A673 (cell line): ENCODE results near the gene RFTN1. TPM values are rescaled to one million over a fixed set of nuclear protein-coding genes. Genes with fewer than 3 reads are reported as not detected.

Experiments
- BruUV-seq: library from RNA; stranded (reverse); fragments of 400-500 nt; replicated peaks from 2 replicates; lab custom pipeline; 2021; lab: Mats Ljungman, UMichigan
- CTCF ChIA-PET: fragments of 300-600 bp; sonication (Branson Sonifier 250); formaldehyde crosslinking; loops from one replicate; lab custom pipeline; 2022; ENCODE audit warnings: antibody characterized with exemption; lab: Charles Lee
- POLR2A ChIA-PET: fragments of 300-600 bp; sonication (Branson Sonifier 250); formaldehyde crosslinking; loops from one replicate; lab custom pipeline; 2022; ENCODE audit warnings: antibody characterized with exemption; ENCODE audit not compliant: low non-redundant PET; lab: Charles Lee
- DNase-seq: peaks from one replicate; pipeline ENCODE4 v3.0.0-alpha.2; 2015; ENCODE audit warnings: low spot score
- H3K27ac ChIP-seq: fragments of 200-600 bp; sonication (generic); 2 replicates; pipeline ENCODE4 v1.5.1; 2016; ENCODE audit warnings: mixed run types, low read depth, mild to moderate bottlenecking, mixed read lengths, antibody characterized with exemption, low read length; ENCODE audit not compliant: poor library complexity, severe bottlenecking
- H3K27me3 ChIP-seq: fragments of 200-600 bp; sonication (generic); replicated peaks from 2 replicates; pipeline ENCODE4 v1.6.1; 2017; ENCODE audit warnings: mixed run types, low read depth, mild to moderate bottlenecking, mixed read lengths, antibody characterized with exemption, low read length; ENCODE audit not compliant: insufficient read depth, poor library complexity
- H3K36me3 ChIP-seq: fragments of 200-600 bp; sonication (generic); 2 replicates; pipeline ENCODE4 v1.6.1; 2016; ENCODE audit warnings: mixed run types, mild to moderate bottlenecking, mixed read lengths, antibody characterized with exemption, low read length; ENCODE audit not compliant: insufficient read depth, poor library complexity, severe bottlenecking
- H3K4me1 ChIP-seq: fragments of 200-600 bp; sonication (generic); 2 replicates; pipeline ENCODE4 v1.6.1; 2017; ENCODE audit warnings: mixed run types, mild to moderate bottlenecking, mixed read lengths, antibody characterized with exemption, low read length; ENCODE audit not compliant: insufficient read depth, poor library complexity, severe bottlenecking
- H3K4me3 ChIP-seq: fragments of 200-600 bp; sonication (generic); 2 replicates; pipeline ENCODE4 v1.5.1; 2016; ENCODE audit warnings: low read depth, mixed run types, mild to moderate bottlenecking, mixed read lengths, low read length; ENCODE audit not compliant: poor library complexity, severe bottlenecking
- H3K9me3 ChIP-seq: fragments of 200-600 bp; sonication (generic); 2 replicates; pipeline ENCODE4 v1.6.1; 2016; ENCODE audit warnings: mixed run types, low read depth, mild to moderate bottlenecking, mixed read lengths, antibody characterized with exemption, low read length; ENCODE audit not compliant: poor library complexity, severe bottlenecking
- CTCF ChIP-seq: fragments of 300-800, 200-600 bp; sonication (generic); conservative IDR thresholded peaks from 2 replicates; pipeline ENCODE4 v1.5.1; 2017; ENCODE audit warnings: low read depth, mild to moderate bottlenecking, antibody characterized with exemption, low read length, moderate library complexity, mixed read lengths
- EZH2 ChIP-seq: fragments of 200-600 bp; sonication (generic); IDR thresholded peaks from 2 replicates; pipeline ENCODE4 v1.6.1; 2017; ENCODE audit warnings: borderline replicate concordance, low read depth, mild to moderate bottlenecking, mixed read lengths, antibody characterized with exemption, low read length; ENCODE audit not compliant: poor library complexity, severe bottlenecking
- intact Hi-C: fragments of 100-400 bp; cut with micrococcal nuclease; formaldehyde crosslinking; loops from one replicate; pipeline ENCODE4 v1.10.0; 2022; ENCODE audit not compliant: unreplicated experiment
- total RNA-seq: library from RNA; stranded (reverse); gene quantifications from 2 replicates; pipeline ENCODE4 v1.2.3, GENCODE V29; 2021

The RFTN1 gene
- total RNA-seq, 1 experiment from 2014 or later, result 0.60 TPM

- H3K27me3 ChIP-seq, result no peaks in the 10 kb centered on the region
- intact Hi-C loops, result loop anchor here (1.0 to 2.0 kb wide), 2 partner anchors 261 to 502 kb away; no protein-coding TSS in a partner anchor
- ChIA-PET CTCF (interaction anchor here (1.7 to 2.8 kb wide), 2 partner anchors 260 to 283 kb away, joined by 14 to 19 read pairs; no protein-coding TSS in a partner anchor), POLR2A (interaction anchor here (0.7 kb wide), 1 partner anchor 15 kb away, joined by 4 read pairs; no protein-coding TSS in a partner anchor)
- no peak overlapping the region for H3K4me3 ChIP-seq
- peak; percentile 89 for DNase-seq
- peaks cover 5% of the 10 kb centered on the region for H3K4me1 ChIP-seq
- no peak for TF ChIP-seq EZH2
- TF ChIP-seq CTCF, result peak; percentile 90
- no TSS peak for BruUV-seq
- H3K36me3 ChIP-seq, result no peaks in the 10 kb centered on the region
- peak overlapping the region; percentile 16 for H3K27ac ChIP-seq
- H3K9me3 ChIP-seq, result no peaks in the 10 kb centered on the region
Observed at GRCh38 chr3:16550676-16551341, 37.3 kb upstream of the RFTN1 start.

DNA sequence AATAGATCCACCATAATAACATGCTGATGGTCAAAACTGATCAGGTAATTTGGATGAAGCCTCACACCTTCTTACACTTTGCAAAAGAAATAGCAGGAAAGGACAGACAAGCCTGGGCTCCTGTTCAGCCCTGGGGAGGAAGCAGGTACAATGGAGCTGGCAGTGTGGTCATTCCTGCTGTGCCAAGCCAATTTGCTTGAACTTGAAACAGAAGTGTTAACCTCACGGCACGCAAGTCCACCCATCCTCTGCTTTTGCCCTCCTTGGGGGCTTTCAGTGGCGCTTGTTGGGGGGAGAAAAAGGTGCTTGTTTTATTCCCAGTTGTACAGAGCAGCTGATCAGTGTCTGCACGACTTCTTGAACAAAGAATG lies 36.8 kb upstream of the RFTN1 start:
- TF ChIP-seq CTCF, result no peak
- TF ChIP-seq EZH2, result no peak
- H3K27me3 ChIP-seq, result no peaks in the 10 kb centered on the region
- BruUV-seq, result no TSS peak
- intact Hi-C loops, result loop anchor here (1.0 to 2.0 kb wide), 2 partner anchors 260 to 501 kb away; no protein-coding TSS in a partner anchor
- POLR2A ChIA-PET, result interaction anchor here (0.7 kb wide), 1 partner anchor 14 kb away, joined by 4 read pairs; no protein-coding TSS in a partner anchor
- no peak for DNase-seq
- H3K27ac ChIP-seq, result no peak overlapping the region
- no peak overlapping the region for H3K4me3 ChIP-seq
- H3K4me1 ChIP-seq, result peaks cover 5% of the 10 kb centered on the region
- no peaks in the 10 kb centered on the region for H3K36me3 ChIP-seq
- CTCF ChIA-PET, result interaction anchor here (1.7 to 2.8 kb wide), 2 partner anchors 260 to 282 kb away, joined by 14 to 19 read pairs; no protein-coding TSS in a partner anchor
- H3K9me3 ChIP-seq, result no peaks in the 10 kb centered on the region

DNA sequence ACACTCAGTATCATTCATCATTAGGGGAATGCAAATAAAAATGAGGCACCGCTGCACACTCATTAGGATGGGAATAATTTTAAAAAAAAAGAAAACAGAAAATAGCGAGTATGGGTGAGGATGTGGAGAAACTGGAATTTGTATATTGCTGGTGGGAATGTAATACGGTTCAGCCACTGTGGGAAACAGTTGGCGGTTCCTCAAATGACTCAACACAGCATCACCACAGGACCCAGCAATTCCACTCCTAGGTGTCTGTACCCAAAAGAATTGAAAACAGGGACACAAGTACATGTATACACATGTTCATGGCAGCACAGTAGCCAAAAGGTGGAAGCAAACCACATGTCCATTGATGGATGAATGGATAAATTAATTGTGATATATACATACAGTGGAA lies 35.2 kb upstream of the RFTN1 start:
- TF ChIP-seq EZH2 (no peak), CTCF (no peak)
- no peak for DNase-seq
- Histone ChIP-seq H3K4me1 (peaks cover 5% of the 10 kb centered on the region), H3K27ac (no peak overlapping the region), H3K9me3 (no peaks in the 10 kb centered on the region), H3K27me3 (no peaks in the 10 kb centered on the region), H3K4me3 (no peak overlapping the region), H3K36me3 (no peaks in the 10 kb centered on the region)
- intact Hi-C loops, result loop anchor here (1.0 kb wide), 1 partner anchor 280 kb away; no protein-coding TSS in a partner anchor
- ChIA-PET POLR2A (no interaction called here), CTCF (no interaction called here)
- BruUV-seq, result no TSS peak
